GM18508 (cell line): ENCODE data around the gene WFDC6.
"Not testable (repeated sequence)": the region's sequence is repeated elsewhere in the genome, so short reads cannot be mapped to it uniquely, and the experiment has no call there.

Experiments used
- ATAC-seq: cut with Tn5 transposase; IDR thresholded peaks from one replicate; pipeline ENCODE4 v1.9.1; 2021; ENCODE audit warnings: moderate number of reproducible peaks; ENCODE audit not compliant: insufficient read depth, unreplicated experiment

WFDC6 gene

DNA sequence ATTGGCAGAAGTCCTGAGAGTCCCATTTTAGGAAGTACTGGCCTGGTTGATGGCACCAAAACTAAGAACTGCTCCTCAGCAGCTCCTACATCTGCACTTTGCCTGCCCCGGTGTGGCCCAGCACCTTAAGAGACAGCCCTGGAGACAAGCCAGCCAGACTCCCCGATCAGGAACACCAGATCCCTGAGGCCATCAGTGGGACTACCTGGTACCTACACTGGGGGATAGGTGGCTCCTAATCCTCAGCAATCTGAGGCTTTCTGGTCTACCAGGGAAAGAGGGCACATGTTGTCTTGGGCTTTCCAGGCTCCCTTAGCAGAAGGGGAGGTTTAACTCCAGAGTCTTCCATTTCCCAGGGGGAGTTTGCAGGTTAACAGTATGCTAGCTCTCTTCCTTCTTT lies at the start of gene WFDC6:
TSS of gene WFDC6 (minus strand) at position 101 of the 400 bp plus-strand sequence. CDS start at position 26, 75 bp downstream.
- no peak for ATAC-seq

DNA sequence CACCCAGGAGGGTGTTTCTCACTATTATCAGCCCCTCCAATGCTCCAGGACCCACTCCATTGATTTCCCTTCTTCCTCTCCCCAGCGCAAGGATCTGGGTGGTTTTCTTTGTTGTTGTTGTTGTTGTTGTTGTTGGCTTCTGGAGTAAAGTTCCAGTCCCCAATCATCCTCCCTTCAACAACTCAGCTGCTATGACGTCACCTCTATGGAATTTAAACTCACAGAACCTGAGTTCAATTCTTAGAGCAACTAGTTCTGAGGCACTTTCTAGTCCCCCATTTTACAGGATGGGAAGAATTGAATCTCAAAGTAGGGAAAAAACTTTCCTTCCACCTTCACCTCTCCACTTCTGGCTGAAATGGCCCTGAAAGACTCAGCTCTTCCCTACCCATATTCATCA lies 49.5 kb upstream of the WFDC6 start:
- ATAC-seq = no peak

DNA sequence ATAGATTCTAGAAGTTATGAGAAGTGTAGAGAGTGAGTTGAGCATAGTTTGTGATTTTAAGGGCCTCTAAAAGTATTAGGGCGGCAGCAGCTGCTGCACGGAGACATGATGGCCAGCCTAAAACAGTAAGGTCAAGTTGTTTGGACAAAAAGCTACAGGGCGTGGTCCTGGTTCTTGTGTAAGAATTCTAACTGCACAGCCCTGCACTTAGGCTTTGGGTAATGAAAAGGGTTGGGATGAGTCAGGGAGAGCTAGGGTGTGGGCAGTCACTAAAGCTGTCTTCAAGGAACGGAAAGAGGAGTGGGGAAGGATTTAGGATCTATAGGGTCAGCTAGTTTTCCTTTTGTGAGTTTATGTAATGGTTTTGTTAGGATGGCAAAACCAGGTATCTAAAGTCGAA lies 46.7 kb upstream of the WFDC6 start:
- ATAC-seq = not testable (repeated sequence)

- ATAC-seq = not testable (repeated sequence)
These were observed 45.0 kb upstream of the WFDC6 start for GRCh38 chr20:45584294-45584693.

DNA sequence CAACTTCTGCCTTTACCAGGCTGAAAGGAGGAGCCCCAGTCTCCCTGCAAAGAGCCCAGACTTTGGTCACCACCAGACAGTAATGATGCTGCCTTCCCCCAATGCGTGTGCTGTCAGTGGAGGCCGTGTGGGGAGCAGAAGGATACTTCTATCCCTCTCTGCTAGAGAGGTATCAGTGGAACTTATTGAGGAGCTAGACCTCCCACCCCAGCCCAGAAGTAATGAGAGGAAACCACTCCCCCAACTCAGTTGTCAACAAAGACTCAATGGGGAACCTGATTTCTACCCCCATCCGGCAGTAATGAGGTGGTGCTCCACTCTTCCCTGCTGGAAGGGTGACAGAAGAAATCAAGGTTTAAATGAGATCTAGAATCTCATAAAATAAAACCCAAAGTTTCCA lies 44.2 kb upstream of the WFDC6 start:
- no peak for ATAC-seq

GRCh38 chr20:45581702-45582101 lies 42.4 kb upstream of the WFDC6 start:
- no peak for ATAC-seq

- ATAC-seq = no peak
These were observed 39.9 kb upstream of the WFDC6 start, which contains the start of gene WFDC8 for GRCh38 chr20:45579184-45579583. TSS of gene WFDC8 (minus strand) at chr20:45579284. CDS start at chr20:45579247, 37 bp downstream.

DNA sequence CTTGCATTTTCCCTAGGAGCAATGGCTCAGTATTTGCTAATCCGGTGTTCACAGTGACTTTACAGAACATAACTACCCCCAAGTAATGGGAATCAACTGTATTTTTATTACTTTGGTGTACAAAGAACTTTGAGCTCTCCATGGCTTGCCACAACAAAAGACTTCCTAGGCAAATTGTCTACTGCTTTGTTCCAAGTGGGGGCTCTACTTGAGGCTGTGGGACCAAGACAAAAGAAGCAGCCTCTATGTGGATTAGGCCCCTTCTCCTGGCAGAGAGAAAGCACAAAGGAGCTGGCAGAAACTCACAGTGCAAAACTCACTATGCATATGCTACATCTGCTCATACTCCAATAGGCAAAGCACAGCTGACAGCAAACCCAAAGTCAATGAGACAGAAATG lies 38.9 kb upstream of the WFDC6 start:
- ATAC-seq = no peak

DNA sequence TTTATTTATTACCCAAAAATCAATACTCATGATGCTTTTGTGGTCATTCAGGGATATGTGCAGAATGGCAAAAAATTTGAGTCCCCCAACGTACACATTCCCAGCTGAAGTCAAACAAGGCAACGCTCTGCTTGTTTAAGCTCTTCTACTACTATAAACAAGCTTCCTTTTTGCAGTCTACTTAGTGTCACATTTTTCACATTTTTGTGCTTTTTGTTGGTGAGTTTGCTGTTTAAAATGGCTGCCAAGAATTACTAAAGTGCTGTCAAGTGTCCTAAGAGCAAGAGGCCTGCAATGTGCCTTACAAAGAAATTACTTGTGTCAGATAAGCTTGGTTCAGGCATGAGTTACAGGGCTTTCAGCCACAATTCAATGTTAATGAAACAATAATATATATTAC lies 37.7 kb upstream of the WFDC6 start:
- ATAC-seq = no peak

GRCh38 chr20:45575931-45576330 lies 36.6 kb upstream of the WFDC6 start:
- no peak for ATAC-seq

- not testable (repeated sequence) for ATAC-seq
These were observed 30.4 kb upstream of the WFDC6 start for GRCh38 chr20:45569650-45570049.

GRCh38 chr20:45564760-45565276 lies 25.5 kb upstream of the WFDC6 start:
- no peak for ATAC-seq

DNA sequence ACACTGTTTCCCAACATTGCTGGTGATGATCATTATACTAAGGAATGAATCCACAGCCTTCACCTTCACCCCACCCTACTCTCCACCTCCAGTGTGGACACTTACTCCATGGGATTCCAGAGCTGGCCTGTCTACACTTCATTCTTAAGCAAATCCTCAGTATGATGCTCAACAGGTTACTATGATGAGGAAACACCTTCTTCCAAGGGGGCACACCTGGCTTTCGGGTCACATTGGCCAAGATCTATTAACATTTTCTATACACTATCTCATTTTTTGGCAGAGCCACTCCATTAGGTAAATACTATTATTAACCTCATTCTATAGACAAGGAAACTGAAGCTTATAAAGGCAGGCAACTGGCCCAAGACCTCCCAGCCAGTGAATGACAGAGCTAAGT lies 15.9 kb upstream of the WFDC6 start:
- ATAC-seq = no peak

DNA sequence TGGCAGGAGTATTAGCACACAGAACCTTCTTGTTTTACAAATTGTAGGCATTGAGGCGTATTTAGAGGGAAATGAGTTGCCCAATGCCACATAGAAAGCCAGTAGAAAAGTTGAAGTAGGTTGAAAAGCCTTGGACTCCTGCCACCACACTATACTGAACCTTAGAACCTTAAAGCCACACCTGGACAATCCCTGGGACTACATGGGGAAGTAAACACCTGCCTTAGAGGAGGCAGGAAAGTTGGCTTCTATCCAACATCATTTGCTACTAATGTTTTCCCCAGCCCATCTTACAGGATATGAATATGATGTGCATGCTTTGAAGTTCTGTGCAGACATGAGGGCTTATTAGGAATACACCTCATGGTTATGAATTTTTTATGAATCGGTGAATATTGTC lies 13.2 kb upstream of the WFDC6 start:
- ATAC-seq = no peak

DNA sequence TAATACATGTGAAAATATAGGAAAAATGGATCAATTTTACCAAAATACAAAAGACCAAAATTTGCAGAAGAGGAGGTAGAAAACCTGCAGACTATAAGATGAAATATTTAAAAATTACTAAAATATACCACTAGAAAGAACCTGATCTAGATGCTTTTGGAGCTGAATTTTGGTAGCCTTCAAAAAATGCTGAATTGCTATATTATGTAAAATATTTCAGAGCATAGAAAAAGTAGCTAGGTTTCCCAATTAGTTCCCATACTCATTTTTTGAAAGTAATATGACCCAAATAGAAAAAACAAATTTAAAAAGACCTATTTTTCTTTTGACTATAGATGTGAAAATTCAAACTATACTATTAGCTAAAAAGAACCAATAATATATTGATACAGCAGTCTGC lies 11.5 kb upstream of the WFDC6 start:
- ATAC-seq = no peak

GRCh38 chr20:45548410-45548809 lies 9.1 kb upstream of the WFDC6 start:
- ATAC-seq = no peak

DNA sequence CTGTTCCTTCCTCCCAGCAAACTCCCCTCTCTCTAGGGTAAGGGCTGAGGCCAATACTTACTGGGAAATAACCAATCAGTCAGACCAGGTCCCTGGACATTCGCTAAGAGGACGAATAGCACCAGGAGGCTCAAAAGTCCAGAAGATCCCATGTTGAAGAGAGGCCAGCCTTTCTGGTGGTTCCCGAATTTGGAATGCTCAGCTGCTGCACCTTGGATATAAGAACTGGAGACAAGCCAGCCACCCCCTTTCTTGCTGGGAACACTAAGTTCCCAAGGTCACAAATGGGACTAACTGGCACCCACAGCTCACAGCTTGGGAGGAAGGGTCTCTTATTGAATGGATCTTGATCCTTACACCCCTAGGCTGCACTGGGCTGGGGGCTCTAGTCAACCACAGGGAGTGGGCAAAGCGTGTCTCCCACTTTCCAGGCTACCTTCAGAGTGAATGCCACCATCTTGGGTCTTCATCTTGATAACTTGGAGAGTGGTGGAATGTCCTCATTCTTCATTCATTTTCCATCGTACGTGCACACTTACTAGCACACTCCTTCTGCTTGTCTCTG lies 8.0 kb upstream of the WFDC6 start, which contains the start of gene EPPIN:
TSS of gene EPPIN (minus strand) at position 196 of the 565 bp plus-strand sequence. CDS start at position 152, 44 bp downstream.
- ATAC-seq = no peak

GRCh38 chr20:45545754-45546453 lies 6.6 kb upstream of the WFDC6 start:
- no peak for ATAC-seq

DNA sequence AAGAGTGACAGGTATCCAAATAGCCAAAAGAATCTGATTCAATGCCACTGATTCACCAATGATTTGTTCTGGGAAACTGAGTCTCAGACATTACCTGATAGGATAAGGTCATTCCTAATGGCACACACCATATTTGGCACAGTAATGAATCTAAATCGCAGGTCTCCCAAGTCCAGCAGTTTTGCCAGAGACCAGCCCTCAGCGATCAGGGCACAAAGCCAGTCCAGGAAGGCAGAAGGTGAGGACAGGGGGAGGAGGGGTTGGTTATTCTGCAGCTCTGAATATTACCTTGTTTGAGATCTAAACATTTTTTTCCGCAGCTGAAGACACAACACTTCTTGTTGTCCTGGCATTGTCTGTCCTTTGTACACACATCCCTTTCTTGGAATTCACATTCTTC lies 6.1 kb upstream of the WFDC6 start:
- no peak for ATAC-seq

DNA sequence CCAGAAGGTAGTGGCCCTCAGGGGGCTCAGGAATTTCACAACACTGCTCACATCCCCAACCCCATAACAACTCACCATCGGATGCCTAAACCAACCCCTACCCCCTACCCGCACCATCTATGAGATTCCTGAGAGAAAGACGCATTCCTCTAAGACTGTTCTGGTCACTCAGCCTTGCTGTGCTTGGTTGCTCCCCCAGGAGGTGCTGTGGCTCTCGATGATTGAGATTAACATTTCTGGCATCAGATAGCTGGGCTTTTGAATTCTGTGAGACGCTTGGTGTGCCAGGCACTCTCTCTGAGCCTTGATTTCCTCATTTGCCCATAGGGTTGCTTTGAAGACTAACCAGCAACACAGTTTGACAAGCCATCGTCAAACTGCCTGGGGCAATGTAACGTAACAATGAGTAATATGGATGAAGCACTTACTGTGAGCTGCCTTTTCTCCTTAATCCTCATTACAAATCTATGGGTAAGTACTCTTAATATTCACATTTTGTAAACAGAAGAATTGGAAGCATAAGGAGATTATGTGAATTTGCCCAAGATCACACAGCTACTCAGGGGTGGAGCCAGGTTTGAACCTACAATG lies 978 bp downstream of the WFDC6 start:
- ATAC-seq = no peak

- ATAC-seq = no peak
These were observed 12.0 kb downstream of the WFDC6 start for GRCh38 chr20:45527294-45527693.
